Pericardium fibroblast (primary cell): Measurements from ENCODE around the gene ZHX3. TPM values are rescaled to one million over a fixed set of nuclear protein-coding genes. Genes with fewer than 3 reads are reported as not detected.

Experiments used
- total RNA-seq: library from RNA; depleted of rRNA; stranded (reverse); fragments of >200 nt; gene quantifications from 2 replicates; pipeline ENCODE4 v1.2.3, GENCODE V29; 2015

The ZHX3 gene
- 31.5 and 41.4 TPM in 2 replicates for total RNA-seq

GRCh38 chr20:41317546-41318270, at the start of gene ZHX3:
Gene ZHX3 (minus strand): TSS chr20:41317731. CDS start chr20:41204916, 112,815 bp downstream.

GRCh38 chr20:41366546-41367392, 49.2 kb upstream of the ZHX3 start, which contains the start of gene EMILIN3:
Gene EMILIN3 (minus strand): TSS chr20:41366818. CDS start chr20:41366634, 184 bp downstream.

GRCh38 chr20:41340327-41341055, 23.0 kb upstream of the ZHX3 start, which contains the start of gene LPIN3:
Gene LPIN3 (plus strand): TSS chr20:41340821. CDS start chr20:41345804, 4,983 bp downstream.

GRCh38 chr20:41136680-41137613, 180.6 kb downstream of the ZHX3 start, which contains the start of gene PLCG1:
Gene PLCG1 (plus strand): TSS chr20:41137543. CDS start chr20:41137642, 99 bp downstream.

Other genes with a start within 250 kb of the ZHX3 start
- gene PLCG1, start 180.2 kb downstream of the ZHX3 start, total RNA-seq = 35.7 and 63.6 TPM in 2 replicates
- 9.7 and 13.2 TPM in 2 replicates for gene LPIN3, start 23.1 kb upstream of the ZHX3 start, total RNA-seq
- gene EMILIN3, start 49.1 kb upstream of the ZHX3 start, total RNA-seq = 0.09 and 1.2 TPM in 2 replicates